ENCODE measurements around the gene AUP1.

DNA sequence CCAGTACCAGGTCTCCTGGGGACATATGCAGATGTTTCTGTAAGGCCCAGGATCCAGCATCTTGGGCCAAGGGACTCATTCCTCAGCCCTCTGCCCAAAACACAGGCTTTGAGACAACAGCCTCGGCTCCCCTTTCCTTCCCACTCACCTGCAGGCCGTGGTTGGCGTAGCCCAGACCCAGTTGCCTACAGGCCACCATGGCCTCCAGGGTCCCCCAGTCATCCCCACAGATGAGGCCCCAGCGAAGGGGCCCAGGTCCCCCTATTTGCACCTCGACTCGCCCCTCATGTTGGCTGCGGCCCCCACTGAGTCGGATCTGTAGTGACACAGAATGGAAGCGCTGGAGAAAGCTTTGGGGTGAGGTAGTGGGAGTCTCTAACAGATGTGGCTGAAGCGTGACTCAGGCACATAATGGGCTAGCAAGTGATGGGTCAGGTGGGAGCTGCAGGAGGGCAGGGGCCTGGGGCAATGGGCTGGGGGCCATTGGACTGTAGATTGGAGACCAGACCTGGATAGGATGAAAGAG, 6.0 kb upstream of the AUP1 start:
- TF ChIP-seq CHD1 (IDR thresholded peaks at IDR 0.05; ENCODE audit: low read depth, low read length) (no peak), MAZ (IDR thresholded peaks at IDR 0.05; ENCODE audit: borderline replicate concordance, low read depth, low read length) (no peak), POLR2A (IDR thresholded peaks at IDR 0.05; ENCODE audit: low read depth, low read length) (no peak)
- TF ChIP-seq, protein P1, sequence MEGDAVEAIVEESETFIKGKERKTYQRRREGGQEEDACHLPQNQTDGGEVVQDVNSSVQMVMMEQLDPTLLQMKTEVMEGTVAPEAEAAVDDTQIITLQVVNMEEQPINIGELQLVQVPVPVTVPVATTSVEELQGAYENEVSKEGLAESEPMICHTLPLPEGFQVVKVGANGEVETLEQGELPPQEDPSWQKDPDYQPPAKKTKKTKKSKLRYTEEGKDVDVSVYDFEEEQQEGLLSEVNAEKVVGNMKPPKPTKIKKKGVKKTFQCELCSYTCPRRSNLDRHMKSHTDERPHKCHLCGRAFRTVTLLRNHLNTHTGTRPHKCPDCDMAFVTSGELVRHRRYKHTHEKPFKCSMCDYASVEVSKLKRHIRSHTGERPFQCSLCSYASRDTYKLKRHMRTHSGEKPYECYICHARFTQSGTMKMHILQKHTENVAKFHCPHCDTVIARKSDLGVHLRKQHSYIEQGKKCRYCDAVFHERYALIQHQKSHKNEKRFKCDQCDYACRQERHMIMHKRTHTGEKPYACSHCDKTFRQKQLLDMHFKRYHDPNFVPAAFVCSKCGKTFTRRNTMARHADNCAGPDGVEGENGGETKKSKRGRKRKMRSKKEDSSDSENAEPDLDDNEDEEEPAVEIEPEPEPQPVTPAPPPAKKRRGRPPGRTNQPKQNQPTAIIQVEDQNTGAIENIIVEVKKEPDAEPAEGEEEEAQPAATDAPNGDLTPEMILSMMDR (conservative IDR thresholded peaks at IDR 0.05; ENCODE audit: low read depth, low read length): no peak

All from IMR-90 (cell line).